Gastroesophageal sphincter (tissue), 4 donors: Measurements from ENCODE around the gene KRTDAP. TPM values are rescaled to one million over a fixed set of nuclear protein-coding genes. Genes with fewer than 3 reads are reported as not detected.

Experiments
- ATAC-seq: fragments of 150-250 bp; one replicate; pipeline ENCODE4 v1.9.1; 2016; ENCODE audit warnings: mild to moderate bottlenecking, moderate library complexity
- H3K27ac ChIP-seq, 4 donors: fragments of 200-600 bp; sonication (generic) in 3 of 4; 1 replicate in 3 of 4; 2 replicates in 1 of 4; pipeline ENCODE4 v1.5.1; 2016 to 2019
- H3K27me3 ChIP-seq: fragments of 200-600 bp; sonication (generic); one replicate; pipeline ENCODE4 v1.5.1; 2019
- H3K36me3 ChIP-seq, 2 donors: fragments of 200-600 bp; sonication (generic); one replicate each; pipeline ENCODE4 v1.5.1; 2019; ENCODE audit warnings: control low read depth in 1 of 2
- H3K4me1 ChIP-seq, 3 donors: fragments of 200-600 bp; sonication (generic); 1 replicate in 2 of 3; 2 replicates in 1 of 3; pipeline ENCODE4 v1.5.1; 2016 to 2019; ENCODE audit warnings: control low read depth in 2 of 3
- H3K4me3 ChIP-seq, 2 donors: fragments of 200-600 bp; sonication (generic); one replicate each; pipeline ENCODE4 v1.5.1; 2019; ENCODE audit warnings: mild to moderate bottlenecking in 1 of 2, moderate library complexity in 1 of 2
- H3K9me3 ChIP-seq, 3 donors: fragments of 200-600 bp; sonication (generic); one replicate each; pipeline ENCODE4 v1.5.1; 2017 to 2019; ENCODE audit warnings: control low read depth in 2 of 3
- EP300 ChIP-seq: sonication (generic); formaldehyde crosslinking; IDR thresholded peaks from one replicate; pipeline ENCODE4 v1.6.1; 2017; ENCODE audit warnings: antibody characterized with exemption, mild to moderate bottlenecking
- POLR2A ChIP-seq, 2 donors: fragments of 450-650 bp; IDR thresholded peaks; one replicate each; pipeline ENCODE4 v1.6.1; 2017; ENCODE audit warnings: antibody characterized with exemption in 2 of 2, mild to moderate bottlenecking in 2 of 2, moderate library complexity in 1 of 2
- POLR2AphosphoS5 ChIP-seq: sonication (generic); formaldehyde crosslinking; IDR thresholded peaks from one replicate; pipeline ENCODE4 v1.6.1; 2017; ENCODE audit warnings: antibody characterized with exemption
- WGBS, 2 donors: methylation state at CpG; one replicate each; pipeline ENCODE4 v1.1.5; 2018; ENCODE audit warnings: low coverage in 1 of 2; 5-methylcytosine and 5-hydroxymethylcytosine counted together
- total RNA-seq, 4 donors: library from RNA; depleted of rRNA; stranded (reverse); fragments of >200 nt; gene quantifications; one replicate each; pipeline ENCODE4 v1.1.0, GENCODE V29; 2016
- TF ChIP-seq, protein P1 (sequence below), 4 experiments: fragments of 200-600 bp in 2 of 4; fragments of 450-650 bp in 2 of 4; sonication (generic) in 1 of 4; IDR thresholded peaks; one replicate each; pipeline ENCODE4 v1.5.1; 2017 to 2019; ENCODE audit warnings: antibody characterized with exemption in 4 of 4, mild to moderate bottlenecking in 2 of 4, moderate library complexity in 2 of 4

Gene KRTDAP
- total RNA-seq, 4 donors from 2014 or later: not detected

DNA sequence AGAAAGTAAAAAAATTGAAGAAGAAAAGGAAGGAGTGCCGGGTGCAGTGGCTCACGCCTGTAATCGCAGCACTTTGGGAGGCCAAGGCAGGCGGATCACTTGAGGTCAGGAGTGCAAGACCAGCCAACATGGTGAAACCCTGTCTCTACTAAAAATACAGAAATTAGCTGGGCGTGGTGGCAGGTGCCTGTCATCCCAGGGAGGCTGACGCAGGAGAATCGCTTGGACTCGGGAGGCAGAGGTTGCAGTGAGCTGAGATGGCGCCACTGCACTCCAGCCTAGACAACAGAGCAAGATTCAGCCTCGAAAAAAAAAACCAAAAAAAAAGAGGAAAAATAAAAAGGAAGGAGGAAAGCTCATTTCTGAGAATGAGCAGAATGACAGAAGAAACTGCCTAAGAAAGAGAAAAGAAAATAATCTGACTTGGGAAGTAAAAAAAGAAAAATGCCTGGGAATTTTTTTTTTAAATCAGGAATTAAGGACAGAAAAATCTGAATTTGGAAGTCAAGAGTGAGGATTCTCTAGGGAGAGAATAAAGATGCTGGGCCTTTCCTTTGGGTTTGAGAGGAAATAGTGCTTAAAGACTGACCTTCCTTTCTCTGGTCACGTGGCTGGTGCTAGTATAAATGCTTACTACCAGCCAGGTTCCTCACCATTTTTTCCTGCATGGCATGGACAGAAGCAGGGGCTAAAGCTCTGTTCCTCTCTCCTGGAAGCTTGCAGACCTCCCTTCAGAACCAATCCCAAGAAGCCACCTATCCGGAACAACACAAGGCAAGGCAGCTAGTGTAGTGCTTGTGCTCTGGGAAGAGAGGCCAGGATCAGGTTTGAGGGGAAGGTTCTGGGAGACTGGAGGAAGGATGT lies 42.4 kb downstream of the KRTDAP start, which contains the start of gene FFAR2:
TSS of gene FFAR2 (plus strand) at position 652 of the 864 bp plus-strand sequence. CDS start 1,458 bp downstream, outside the sequence.
- no peak within 1 kb of the TSS for H3K27ac ChIP-seq
- H3K36me3 ChIP-seq: no peaks in the 10 kb centered on the region
- peaks cover 0 to 9% (median 0%) of the 10 kb centered on the region in 3 donors for H3K4me1 ChIP-seq
- no peak for TF ChIP-seq POLR2AphosphoS5
- TF ChIP-seq POLR2A (IDR thresholded peaks at IDR 0.05): no peak
- TF ChIP-seq, protein P1, sequence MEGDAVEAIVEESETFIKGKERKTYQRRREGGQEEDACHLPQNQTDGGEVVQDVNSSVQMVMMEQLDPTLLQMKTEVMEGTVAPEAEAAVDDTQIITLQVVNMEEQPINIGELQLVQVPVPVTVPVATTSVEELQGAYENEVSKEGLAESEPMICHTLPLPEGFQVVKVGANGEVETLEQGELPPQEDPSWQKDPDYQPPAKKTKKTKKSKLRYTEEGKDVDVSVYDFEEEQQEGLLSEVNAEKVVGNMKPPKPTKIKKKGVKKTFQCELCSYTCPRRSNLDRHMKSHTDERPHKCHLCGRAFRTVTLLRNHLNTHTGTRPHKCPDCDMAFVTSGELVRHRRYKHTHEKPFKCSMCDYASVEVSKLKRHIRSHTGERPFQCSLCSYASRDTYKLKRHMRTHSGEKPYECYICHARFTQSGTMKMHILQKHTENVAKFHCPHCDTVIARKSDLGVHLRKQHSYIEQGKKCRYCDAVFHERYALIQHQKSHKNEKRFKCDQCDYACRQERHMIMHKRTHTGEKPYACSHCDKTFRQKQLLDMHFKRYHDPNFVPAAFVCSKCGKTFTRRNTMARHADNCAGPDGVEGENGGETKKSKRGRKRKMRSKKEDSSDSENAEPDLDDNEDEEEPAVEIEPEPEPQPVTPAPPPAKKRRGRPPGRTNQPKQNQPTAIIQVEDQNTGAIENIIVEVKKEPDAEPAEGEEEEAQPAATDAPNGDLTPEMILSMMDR (IDR thresholded peaks at IDR 0.05): no peak
- no peak for TF ChIP-seq EP300
- ATAC-seq: no peak
- 70 to 90% methylated on average over 4 to 12 of the region's 12 CpGs for WGBS, 2 donors
- no peak within 1 kb of the TSS for H3K4me3 ChIP-seq
- H3K27me3 ChIP-seq: peaks cover 61% of the 10 kb centered on the region
- H3K9me3 ChIP-seq: no peaks in the 10 kb centered on the region

DNA sequence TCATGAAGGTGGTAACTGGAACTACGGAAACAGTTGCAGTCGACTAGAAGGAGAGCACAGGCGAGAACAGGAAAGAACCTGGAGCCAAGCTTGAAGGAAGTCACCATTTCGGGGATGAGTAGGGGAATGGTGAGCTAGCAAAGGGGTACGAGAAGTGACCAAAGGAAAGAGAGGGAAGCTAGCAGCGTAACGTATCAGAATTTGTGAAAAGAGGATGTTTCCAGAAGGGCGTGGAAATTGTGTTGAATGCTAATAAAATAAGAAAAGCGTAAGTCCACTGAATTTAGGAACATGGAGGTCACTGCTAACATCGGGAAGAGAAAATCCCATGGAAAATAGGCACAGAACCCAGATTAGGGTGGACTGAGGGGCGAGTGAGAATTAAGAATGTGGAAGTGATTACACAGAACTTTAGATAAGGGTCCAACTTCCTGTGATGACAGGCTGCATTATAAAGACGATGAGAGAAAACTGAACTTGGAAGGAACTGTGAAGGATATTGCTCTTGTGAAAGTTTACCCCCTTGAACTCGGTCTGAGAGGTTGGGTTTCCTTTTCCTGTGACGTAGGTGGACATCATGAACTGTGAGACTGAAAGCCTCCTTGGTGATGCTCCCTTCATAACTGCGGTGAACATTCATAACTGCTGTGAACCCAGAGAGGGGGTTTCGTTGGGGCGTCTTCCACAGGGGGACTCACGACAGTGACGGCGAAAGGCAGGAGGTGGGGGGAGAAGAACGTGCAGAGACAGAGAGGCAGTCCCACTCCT lies 44.3 kb downstream of the KRTDAP start:
- no peaks in the 10 kb centered on the region for H3K9me3 ChIP-seq
- H3K36me3 ChIP-seq: no peaks in the 10 kb centered on the region
- TF ChIP-seq EP300 (no peak), POLR2AphosphoS5 (no peak), POLR2A (IDR thresholded peaks at IDR 0.05) (no peak)
- TF ChIP-seq, protein P1 (IDR thresholded peaks at IDR 0.05): no peak
- no peak overlapping the region for H3K27ac ChIP-seq
- no peak overlapping the region for H3K4me3 ChIP-seq
- H3K4me1 ChIP-seq: peaks cover 0 to 9% (median 0%) of the 10 kb centered on the region in 3 donors
- H3K27me3 ChIP-seq: peaks cover 48% of the 10 kb centered on the region
- 64 to 72% methylated on average over 8 to 20 of the region's 21 CpGs for WGBS, 2 donors
- ATAC-seq: no peak

DNA sequence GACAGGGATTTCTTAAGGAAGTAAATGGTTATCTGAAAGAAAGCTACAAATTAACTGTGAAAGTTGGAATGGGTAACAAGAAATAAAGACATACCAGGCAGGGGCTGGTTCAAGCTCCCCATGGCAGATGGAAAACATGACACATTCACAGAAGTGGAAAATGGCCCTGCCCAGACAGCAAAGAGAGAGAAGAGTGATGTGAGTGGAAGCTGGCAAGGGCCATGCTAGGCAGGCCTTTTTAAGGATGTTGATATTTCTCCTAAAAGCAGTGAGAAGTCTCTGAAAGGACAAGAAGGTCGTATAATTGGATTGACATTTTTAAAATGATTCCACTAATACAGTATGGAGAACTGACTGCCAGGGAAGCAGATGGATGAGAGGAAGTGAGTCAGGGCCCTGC lies 45.5 kb downstream of the KRTDAP start:
- Histone ChIP-seq H3K36me3 (no peaks in the 10 kb centered on the region), H3K4me1 (peaks cover 0 to 7% (median 0%) of the 10 kb centered on the region in 3 donors), H3K9me3 (no peaks in the 10 kb centered on the region), H3K27ac (no peak overlapping the region), H3K4me3 (no peak overlapping the region), H3K27me3 (peaks cover 44% of the 10 kb centered on the region)
- TF ChIP-seq, protein P1 (IDR thresholded peaks at IDR 0.05): no peak
- no peak for TF ChIP-seq EP300
- no peak for TF ChIP-seq POLR2A (IDR thresholded peaks at IDR 0.05)
- no peak for TF ChIP-seq POLR2AphosphoS5
- ATAC-seq: no peak
- WGBS, 2 donors: 50 to 67% methylated on average over 1 of the region's 1 CpG

DNA sequence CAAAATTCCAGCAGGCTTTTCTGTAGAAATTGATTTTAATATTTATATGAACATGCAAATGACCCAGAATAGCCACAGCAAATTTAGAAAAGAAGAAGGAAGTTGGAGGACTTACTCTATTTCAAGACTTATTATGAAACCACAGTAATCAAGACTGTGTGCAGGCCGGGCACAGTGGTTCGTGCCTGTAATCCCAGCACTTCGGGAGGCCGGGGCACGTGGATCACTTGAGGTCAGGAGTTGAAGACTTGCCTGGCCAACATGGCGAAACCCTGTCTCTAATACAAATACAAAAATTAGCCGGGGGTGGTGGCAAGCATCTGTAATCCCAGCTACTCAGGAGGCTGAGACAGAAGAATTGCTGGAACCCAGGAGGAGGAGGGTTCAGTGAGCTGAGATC lies 48.2 kb downstream of the KRTDAP start:
- H3K36me3 ChIP-seq: no peaks in the 10 kb centered on the region
- no peak overlapping the region for H3K27ac ChIP-seq
- peaks cover 47% of the 10 kb centered on the region for H3K27me3 ChIP-seq
- H3K9me3 ChIP-seq: no peaks in the 10 kb centered on the region
- ATAC-seq: no peak
- H3K4me1 ChIP-seq: peaks cover 0 to 6% (median 4%) of the 10 kb centered on the region in 3 donors
- 46 to 74% methylated on average over 6 to 7 of the region's 7 CpGs for WGBS, 2 donors
- TF ChIP-seq POLR2AphosphoS5 (no peak), POLR2A (IDR thresholded peaks at IDR 0.05) (no peak), EP300 (no peak)
- TF ChIP-seq, protein P1 (IDR thresholded peaks at IDR 0.05): no peak
- H3K4me3 ChIP-seq: no peak overlapping the region
